Measurements from ENCODE around the gene CALCB. TPM values are rescaled to one million over a fixed set of nuclear protein-coding genes. Genes with fewer than 3 reads are reported as not detected.

CALCB gene
- polyA plus RNA-seq, 3 donors: not detected

- Mint-ChIP-seq H3K9me3 (peaks cover 0 to 3% (median 1%) of the 10 kb centered on the region in 7 donors), H3K4me3 (no peak overlapping the region), H3K4me1 (peaks cover 12% of the 10 kb centered on the region), H3K27ac (no peak overlapping the region), H3K27me3 (ENCODE audit: low read depth in 3 of 3) (peaks cover 0 to 5% (median 3%) of the 10 kb centered on the region in 3 donors), H3K36me3 (no peaks in the 10 kb centered on the region)
- no peaks in the 10 kb centered on the region for H3K36me3 ChIP-seq (replicated peaks in 1 of 2; ENCODE audit: control insufficient read depth in 1 of 2, insufficient read depth in 2 of 2, low read length in 2 of 2)
- H3K4me3 ChIP-seq (replicated peaks in 1 of 3; ENCODE audit: low read depth in 2 of 3, low read length in 3 of 3): no peak overlapping the region
- no peak overlapping the region for H2AFZ ChIP-seq (ENCODE audit: insufficient read depth, low read depth, low read length, poor library complexity, severe bottlenecking)
- H3K9ac ChIP-seq (ENCODE audit: insufficient read depth, low read length, poor library complexity, severe bottlenecking): no peak overlapping the region
- H3K79me2 ChIP-seq (ENCODE audit: insufficient read depth, low read length): no peaks in the 10 kb centered on the region
- no peaks in the 10 kb centered on the region for H3K9me3 ChIP-seq (replicated peaks in 1 of 2; ENCODE audit: control insufficient read depth in 1 of 2, insufficient read depth in 1 of 2, low read length in 2 of 2)
- H3K4me1 ChIP-seq (ENCODE audit: control insufficient read depth in 1 of 2, insufficient read depth in 2 of 2, low read length in 2 of 2): peaks cover 5 to 6% of the 10 kb centered on the region in 2 donors
- no peak for TF ChIP-seq CTCF (IDR thresholded peaks at IDR 0.05)
- no CpG with 5 or more reads among the region's 2 CpGs for WGBS (ENCODE audit: insufficient coverage)
- H3K27ac ChIP-seq (ENCODE audit: low read depth in 1 of 2, low read length in 2 of 2): no peak overlapping the region
- no peaks in the 10 kb centered on the region for H4K20me1 ChIP-seq (ENCODE audit: insufficient read depth, low read length)
- H3K4me2 ChIP-seq (replicated peaks; ENCODE audit: extremely low read depth, low read length, poor library complexity, severe bottlenecking): no peak overlapping the region
- H3K27me3 ChIP-seq (ENCODE audit: control insufficient read depth in 2 of 2, insufficient read depth in 2 of 2, low read length in 2 of 2): no peaks in the 10 kb centered on the region
- no peak for DNase-seq
- intact Hi-C loops (cut with micrococcal nuclease): no loop called here
These were observed 35.3 kb downstream of the CALCB start for GRCh38 chr11:15108592-15109130.

GRCh38 chr11:15109602-15110001 is 36.2 kb downstream of the CALCB start:
- peaks cover 21% of the 10 kb centered on the region for H3K4me1 Mint-ChIP-seq
- no peak overlapping the region for H3K27ac Mint-ChIP-seq
- intact Hi-C loops (cut with micrococcal nuclease): no loop called here

More at GRCh38 chr11:15109602-15110001, 36.2 kb downstream of the CALCB start:
- Mint-ChIP-seq H3K27me3 (ENCODE audit: low read depth in 3 of 3) (peaks cover 6 to 15% (median 9%) of the 10 kb centered on the region in 3 donors), H3K9me3 (peaks cover 0 to 6% (median 0%) of the 10 kb centered on the region in 7 donors), H3K36me3 (no peaks in the 10 kb centered on the region), H3K4me3 (no peak overlapping the region)
- no CpG with 5 or more reads among the region's 2 CpGs for WGBS (ENCODE audit: insufficient coverage)
- peaks cover 13 to 14% of the 10 kb centered on the region in 2 donors for H3K4me1 ChIP-seq (ENCODE audit: control insufficient read depth in 1 of 2, insufficient read depth in 2 of 2, low read length in 2 of 2)
- H4K20me1 ChIP-seq (ENCODE audit: insufficient read depth, low read length): no peaks in the 10 kb centered on the region
- no peak for DNase-seq
- peaks cover 0 to 5% of the 10 kb centered on the region in 2 donors for H3K27me3 ChIP-seq (ENCODE audit: control insufficient read depth in 2 of 2, insufficient read depth in 2 of 2, low read length in 2 of 2)
- no peak overlapping the region for H3K27ac ChIP-seq (ENCODE audit: low read depth in 1 of 2, low read length in 2 of 2)
- H3K4me2 ChIP-seq (replicated peaks; ENCODE audit: extremely low read depth, low read length, poor library complexity, severe bottlenecking): no peak overlapping the region
- H3K4me3 ChIP-seq (replicated peaks in 1 of 3; ENCODE audit: low read depth in 2 of 3, low read length in 3 of 3): no peak overlapping the region
- no peak overlapping the region for H2AFZ ChIP-seq (ENCODE audit: insufficient read depth, low read depth, low read length, poor library complexity, severe bottlenecking)
- H3K9ac ChIP-seq (ENCODE audit: insufficient read depth, low read length, poor library complexity, severe bottlenecking): no peak overlapping the region
- no peaks in the 10 kb centered on the region for H3K79me2 ChIP-seq (ENCODE audit: insufficient read depth, low read length)
- H3K36me3 ChIP-seq (replicated peaks in 1 of 2; ENCODE audit: control insufficient read depth in 1 of 2, insufficient read depth in 2 of 2, low read length in 2 of 2): no peaks in the 10 kb centered on the region
- no peak for TF ChIP-seq CTCF (IDR thresholded peaks at IDR 0.05)
- no peaks in the 10 kb centered on the region for H3K9me3 ChIP-seq (replicated peaks in 1 of 2; ENCODE audit: control insufficient read depth in 1 of 2, insufficient read depth in 1 of 2, low read length in 2 of 2)

All from CD14-positive monocyte (primary cell).